KG1 (cell line): ENCODE results near the gene ZFP64.

Experiments used
- DNase-seq: peaks from one replicate; lab custom pipeline; 2025; lab: John Stamatoyannopoulos, UW

Gene ZFP64

GRCh38 chr20:52104546-52105441 is 86.8 kb downstream of the ZFP64 start:
- DNase-seq: no peak

- peak; percentile 89 for DNase-seq
These were observed 87.5 kb downstream of the ZFP64 start for GRCh38 chr20:52103913-52104545.

- peak; percentile 89 for DNase-seq
These were observed 88.2 kb downstream of the ZFP64 start for GRCh38 chr20:52103335-52103912.

- DNase-seq: no peak
These were observed 89.0 kb downstream of the ZFP64 start for GRCh38 chr20:52102559-52102958.

- no peak for DNase-seq
These were observed 89.5 kb downstream of the ZFP64 start for GRCh38 chr20:52102126-52102525.
